SK-N-SH (cell line): Measurements from ENCODE around the gene ZNF610.

Experiments
- CTCF ChIP-seq: fragments of 200-600 bp; sonication (generic); IDR thresholded peaks from 2 replicates; pipeline ENCODE4 v1.6.1; 2017; ENCODE audit warnings: antibody characterized with exemption, mild to moderate bottlenecking, moderate library complexity
- POLR2AphosphoS5 ChIP-seq: IDR thresholded peaks from 2 replicates; pipeline ENCODE4 v1.6.1; 2012; ENCODE audit warnings: low read depth, low read length

GRCh38 chr19:52397310-52398080, 61.5 kb downstream of the ZNF610 start, which contains the start of gene ZNF528:
- no peak for TF ChIP-seq CTCF
- peak; percentile 94 for TF ChIP-seq POLR2AphosphoS5
